Breast epithelium (tissue), 3 donors: Measurements from ENCODE around the gene ME2.

ENCODE experiments used
- POLR2A ChIP-seq: fragments of 450-650 bp; IDR thresholded peaks from one replicate; pipeline ENCODE4 v1.6.1; 2016; ENCODE audit warnings: antibody characterized with exemption, mild to moderate bottlenecking, moderate library complexity
- POLR2AphosphoS5 ChIP-seq, 3 donors: sonication (generic); formaldehyde crosslinking; IDR thresholded peaks; one replicate each; pipeline ENCODE4 v1.6.1; 2017; ENCODE audit warnings: antibody characterized with exemption in 3 of 3
- TF ChIP-seq, protein P1 (sequence below), 3 donors: fragments of 450-650 bp; IDR thresholded peaks; one replicate each; pipeline ENCODE4 v1.5.1; 2016 to 2017; ENCODE audit warnings: antibody characterized with exemption in 3 of 3, mild to moderate bottlenecking in 3 of 3, moderate library complexity in 3 of 3

- TF ChIP-seq, protein P1, sequence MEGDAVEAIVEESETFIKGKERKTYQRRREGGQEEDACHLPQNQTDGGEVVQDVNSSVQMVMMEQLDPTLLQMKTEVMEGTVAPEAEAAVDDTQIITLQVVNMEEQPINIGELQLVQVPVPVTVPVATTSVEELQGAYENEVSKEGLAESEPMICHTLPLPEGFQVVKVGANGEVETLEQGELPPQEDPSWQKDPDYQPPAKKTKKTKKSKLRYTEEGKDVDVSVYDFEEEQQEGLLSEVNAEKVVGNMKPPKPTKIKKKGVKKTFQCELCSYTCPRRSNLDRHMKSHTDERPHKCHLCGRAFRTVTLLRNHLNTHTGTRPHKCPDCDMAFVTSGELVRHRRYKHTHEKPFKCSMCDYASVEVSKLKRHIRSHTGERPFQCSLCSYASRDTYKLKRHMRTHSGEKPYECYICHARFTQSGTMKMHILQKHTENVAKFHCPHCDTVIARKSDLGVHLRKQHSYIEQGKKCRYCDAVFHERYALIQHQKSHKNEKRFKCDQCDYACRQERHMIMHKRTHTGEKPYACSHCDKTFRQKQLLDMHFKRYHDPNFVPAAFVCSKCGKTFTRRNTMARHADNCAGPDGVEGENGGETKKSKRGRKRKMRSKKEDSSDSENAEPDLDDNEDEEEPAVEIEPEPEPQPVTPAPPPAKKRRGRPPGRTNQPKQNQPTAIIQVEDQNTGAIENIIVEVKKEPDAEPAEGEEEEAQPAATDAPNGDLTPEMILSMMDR (IDR thresholded peaks at IDR 0.05): no peak
- no peak for TF ChIP-seq POLR2A
- no peak for TF ChIP-seq POLR2AphosphoS5 (IDR thresholded peaks at IDR 0.05)
Measured at GRCh38 chr18:50848991-50849390, 29.9 kb upstream of the ME2 start.
